K562 (cell line): ENCODE results near the gene ANO9. TPM values are rescaled to one million over a fixed set of nuclear protein-coding genes. Genes with fewer than 3 reads are reported as not detected.

Source experiments
- ATAC-seq: fragments of 200-7000 bp; cut with Tn5 transposase; 3 replicates; pipeline ENCODE4 v1.9.1; 2020; ENCODE audit warnings: moderate library complexity
- BruUV-seq: library from RNA; stranded (reverse); fragments of 400-500 nt; replicated peaks from 2 replicates; lab custom pipeline; 2021; lab: Mats Ljungman, UMichigan
- CTCF ChIA-PET: fragments of 300-600 bp; formaldehyde crosslinking; extraction: SDS; loops from one replicate; lab custom pipeline; 2021; ENCODE audit warnings: low intra/inter-chr PET ratio; lab: Yijun Ruan, JAX
- POLR2A ChIA-PET: fragments of 300-600, 350-650 bp; sonication (Branson Sonifier 250); formaldehyde crosslinking; extraction: SDS; loops from one replicate; lab custom pipeline; 2021; ENCODE audit warnings: antibody characterized with exemption, inconsistent platforms; lab: Yijun Ruan, JAX
- DNase-seq, 4 experiments: peaks; one replicate each; pipeline versions ENCODE4 v3.0.0 to v3.0.0-alpha.2; 2011 to 2018; ENCODE audit warnings: low spot score in 3 of 4, mixed read lengths in 3 of 4; ENCODE audit errors: extremely low read depth in 1 of 4
- FAIRE-seq: peaks from 2 replicates; lab custom pipeline; 2011; peaks lifted over from hg19 to GRCh38; lab: Jason Lieb, UNC
- H2AFZ ChIP-seq: 2 replicates; pipeline ENCODE4 v1.6.0; 2011; ENCODE audit warnings: low read depth, low read length, control low read depth, inconsistent platforms
- H3K27ac ChIP-seq: fragments of 200-600 bp; 3 replicates; pipeline ENCODE4 v1.8.0; 2011; ENCODE audit warnings: low read depth, mild to moderate bottlenecking, control low read depth, inconsistent platforms, low read length, moderate library complexity, mixed read lengths; ENCODE audit errors: extremely low read depth
- H3K27me3 ChIP-seq, 2 experiments: fragments of 300-600 bp in 1 of 2; 2 replicates in 1 of 2; 3 replicates in 1 of 2; pipeline versions ENCODE4 v1.6.0 to v1.8.0; 2011; ENCODE audit warnings: inconsistent platforms in 2 of 2, low read length in 2 of 2, mild to moderate bottlenecking in 1 of 2, mixed read lengths in 1 of 2, moderate library complexity in 1 of 2; ENCODE audit not compliant: control insufficient read depth in 2 of 2, insufficient read depth in 2 of 2
- H3K36me3 ChIP-seq: fragments of 300-600 bp; 3 replicates; pipeline ENCODE4 v1.8.0; 2011; ENCODE audit warnings: mild to moderate bottlenecking, low read length, inconsistent platforms; ENCODE audit not compliant: control insufficient read depth, insufficient read depth
- H3K4me1 ChIP-seq, 2 experiments: fragments of 200-600 bp in 1 of 2; replicated peaks in 1 of 2; 2 replicates in 1 of 2; 3 replicates in 1 of 2; pipeline versions ENCODE4 v1.5.1 to v1.8.0; 2011; ENCODE audit warnings: inconsistent platforms in 2 of 2, low read length in 2 of 2, mild to moderate bottlenecking in 1 of 2, mixed read lengths in 1 of 2, moderate library complexity in 1 of 2; ENCODE audit not compliant: control insufficient read depth in 2 of 2, insufficient read depth in 2 of 2
- H3K4me2 ChIP-seq: 2 replicates; pipeline ENCODE4 v1.6.1; 2011; ENCODE audit warnings: low read length, control low read depth, inconsistent platforms, mixed read lengths; ENCODE audit not compliant: insufficient read depth
- H3K4me3 ChIP-seq: fragments of 200-600 bp; sonication (generic), shearing (Covaris generic); 2 replicates; pipeline ENCODE4 v1.5.1; 2016; ENCODE audit warnings: control low read depth, inconsistent platforms
- H3K79me2 ChIP-seq: fragments of 200-600 bp; 3 replicates; pipeline ENCODE4 v1.8.0; 2011; ENCODE audit warnings: low read length, inconsistent platforms; ENCODE audit not compliant: control insufficient read depth, insufficient read depth
- H3K9ac ChIP-seq, 2 experiments: 2 replicates each; pipeline versions ENCODE4 v1.6.0 to v1.6.1; 2011; ENCODE audit warnings: low read depth in 2 of 2, low read length in 2 of 2, control low read depth in 1 of 2, inconsistent platforms in 1 of 2, mild to moderate bottlenecking in 1 of 2, mixed read lengths in 1 of 2; ENCODE audit not compliant: insufficient read depth in 1 of 2
- H3K9me1 ChIP-seq: one replicate; pipeline ENCODE4 v1.6.0; 2011; ENCODE audit warnings: inconsistent platforms, mild to moderate bottlenecking, low read length, moderate library complexity; ENCODE audit not compliant: control insufficient read depth, insufficient read depth
- H3K9me3 ChIP-seq: replicated peaks from 2 replicates; pipeline ENCODE4 v1.5.1; 2011; ENCODE audit warnings: low read depth, low read length, inconsistent platforms; ENCODE audit not compliant: control insufficient read depth, insufficient read depth
- H4K20me1 ChIP-seq: replicated peaks from 2 replicates; pipeline ENCODE4 v1.6.1; 2011; ENCODE audit warnings: low read length, inconsistent platforms, mixed read lengths; ENCODE audit not compliant: control insufficient read depth, insufficient read depth
- FIP1L1 ChIP-seq: fragments of 200-400 bp; formaldehyde crosslinking; IDR thresholded peaks from 2 replicates; pipeline ENCODE4 v1.6.1; 2018; ENCODE audit warnings: mild to moderate bottlenecking, low read depth, low read length; ENCODE audit not compliant: poor library complexity, severe bottlenecking
- MTF1 ChIP-seq: fragments of 250-450 bp; sonication (Bioruptor Pico); IDR thresholded peaks from 2 replicates; pipeline ENCODE4 v1.9.0; 2021; ENCODE audit warnings: moderate library complexity, mild to moderate bottlenecking, inconsistent platforms, borderline replicate concordance
- NBN ChIP-seq: fragments of 450-650 bp; IDR thresholded peaks from 2 replicates; pipeline ENCODE4 v1.6.1; 2016; ENCODE audit warnings: low read depth, mild to moderate bottlenecking
- PCBP1 ChIP-seq: fragments of 200-400 bp; formaldehyde crosslinking; IDR thresholded peaks from 2 replicates; pipeline ENCODE4 v1.6.1; 2018; ENCODE audit warnings: mild to moderate bottlenecking, low read depth, low read length; ENCODE audit not compliant: poor library complexity, severe bottlenecking
- WGBS: fragments of 100-300 bp; shearing (Covaris generic); methylation state at CpG from one replicate; pipeline ENCODE4 v1.1.6; 2016; ENCODE audit warnings: low coverage, mixed read lengths; ENCODE audit not compliant: insufficient coverage; ENCODE audit errors: missing lambda C conversion rate; 5-methylcytosine and 5-hydroxymethylcytosine counted together
- in situ Hi-C: fragments of 300-500 bp; cut with MboI; formaldehyde crosslinking; loops from 4 replicates; pipeline ENCODE4 v1.15.0; 2018; ENCODE audit warnings: inconsistent platforms, mixed read lengths
- intact Hi-C: fragments of 100-400 bp; cut with micrococcal nuclease; formaldehyde crosslinking; loops from 2 replicates; pipeline ENCODE4 v1.14.2; 2022
- polyA plus RNA-seq, 8 experiments: library from polyadenylated mRNA; depleted of rRNA in 4 of 8; stranded (reverse) in 5 of 8; unstranded in 3 of 8; fragments of >200 nt; fragmentation: Nextera tagmentation in 2 of 8; fragmentation: Illumina TruSeq in 1 of 8; extraction: Ambion mirVana in 2 of 8; extraction: Trizol in 1 of 8; gene quantifications; 2 replicates each; pipeline versions ENCODE4 v1.2.1 to v1.2.3, GENCODE V29; 2011 to 2014; ENCODE audit warnings: inconsistent platforms in 1 of 8, missing spikeins in 1 of 8
- total RNA-seq, 7 experiments: library from RNA; depleted of rRNA in 6 of 7; stranded (reverse); fragments of >200 nt in 6 of 7; fragmentation: Illumina TruSeq in 2 of 7; extraction: Trizol in 2 of 7; gene quantifications; 2 replicates each; pipeline versions ENCODE4 v1.2.1 to v1.2.3, GENCODE V29; 2011 to 2021; ENCODE audit warnings: low replicate concordance in 1 of 7
- TF ChIP-seq, protein P1 (sequence below): sonication (generic); formaldehyde crosslinking; IDR thresholded peaks from 2 replicates; pipeline ENCODE4 v1.8.1; 2023; ENCODE audit warnings: mild to moderate bottlenecking, missing genetic modification reagents
- TF ChIP-seq, protein P2 (sequence below): fragments of 450-650 bp; IDR thresholded peaks from 2 replicates; pipeline ENCODE4 v1.6.1; 2016; ENCODE audit warnings: mild to moderate bottlenecking

Gene ANO9
- total and polyA plus RNA-seq, 9 of the 15 experiments (the other 6 are each of a cell fraction or from before 2014, with no cell fraction given): 0.20 to 14.5 (median 4.5) TPM

DNA sequence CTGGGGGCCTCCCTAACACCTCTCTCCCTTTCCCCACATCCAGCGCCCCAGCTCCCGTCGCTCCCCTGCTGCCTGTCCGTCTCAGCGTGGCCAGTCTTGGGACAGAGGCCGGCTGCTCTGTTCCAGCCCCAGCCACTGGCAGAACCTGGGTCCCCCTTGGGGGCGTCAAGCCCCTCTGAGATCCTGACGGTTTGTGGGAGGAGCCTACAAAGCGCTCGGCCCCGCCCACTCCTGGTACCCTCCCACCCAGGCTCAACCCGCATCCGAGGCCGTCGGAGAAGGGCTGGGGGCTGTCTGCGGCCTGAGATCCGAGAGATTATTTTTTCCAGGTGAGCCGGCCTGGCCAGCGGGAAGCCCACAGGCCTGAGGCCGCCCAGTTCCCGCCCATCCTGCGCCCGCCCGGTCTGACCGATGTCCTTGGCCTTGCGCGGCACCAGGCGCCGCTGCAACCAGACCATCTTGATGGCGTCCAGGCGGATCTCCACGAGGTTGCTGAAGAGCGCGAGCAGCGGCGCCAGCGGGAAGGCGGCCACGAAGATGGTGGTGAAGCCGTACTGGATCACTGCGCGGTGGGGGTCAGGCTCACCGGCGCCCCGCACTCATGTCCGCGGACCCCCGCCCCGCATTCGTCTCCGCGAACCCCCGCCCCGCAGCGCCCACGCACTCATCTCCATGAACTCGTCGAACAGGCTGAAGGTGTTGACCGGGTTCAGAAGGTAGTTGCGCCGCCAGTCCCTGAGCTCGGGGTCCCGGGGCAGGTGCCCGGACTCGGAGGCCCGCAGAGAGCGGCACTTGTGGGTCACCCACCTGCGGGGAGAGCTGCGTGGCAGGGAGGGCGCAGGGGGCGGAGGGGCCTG lies 21.5 kb downstream of the ANO9 start:
- no peaks in the 10 kb centered on the region for H4K20me1 ChIP-seq
- no peak overlapping the region for H3K27ac ChIP-seq
- CTCF ChIA-PET: no interaction called here
- ATAC-seq: no peak
- no TSS peak for BruUV-seq
- no peak overlapping the region for H2AFZ ChIP-seq
- H3K9me3 ChIP-seq: 0 out of 2 replicates have a peak, but pooled peaks cover 2% of the 10 kb centered on the region
- TF ChIP-seq, protein P1, sequence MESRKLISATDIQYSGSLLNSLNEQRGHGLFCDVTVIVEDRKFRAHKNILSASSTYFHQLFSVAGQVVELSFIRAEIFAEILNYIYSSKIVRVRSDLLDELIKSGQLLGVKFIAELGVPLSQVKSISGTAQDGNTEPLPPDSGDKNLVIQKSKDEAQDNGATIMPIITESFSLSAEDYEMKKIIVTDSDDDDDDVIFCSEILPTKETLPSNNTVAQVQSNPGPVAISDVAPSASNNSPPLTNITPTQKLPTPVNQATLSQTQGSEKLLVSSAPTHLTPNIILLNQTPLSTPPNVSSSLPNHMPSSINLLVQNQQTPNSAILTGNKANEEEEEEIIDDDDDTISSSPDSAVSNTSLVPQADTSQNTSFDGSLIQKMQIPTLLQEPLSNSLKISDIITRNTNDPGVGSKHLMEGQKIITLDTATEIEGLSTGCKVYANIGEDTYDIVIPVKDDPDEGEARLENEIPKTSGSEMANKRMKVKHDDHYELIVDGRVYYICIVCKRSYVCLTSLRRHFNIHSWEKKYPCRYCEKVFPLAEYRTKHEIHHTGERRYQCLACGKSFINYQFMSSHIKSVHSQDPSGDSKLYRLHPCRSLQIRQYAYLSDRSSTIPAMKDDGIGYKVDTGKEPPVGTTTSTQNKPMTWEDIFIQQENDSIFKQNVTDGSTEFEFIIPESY (CRISPR knock-in tag): peak; percentile 82
- TF ChIP-seq FIP1L1 (peak; percentile 29), PCBP1 (peak; percentile 31), NBN (no peak), MTF1 (CRISPR knock-in tag) (no peak)
- TF ChIP-seq, protein P2, sequence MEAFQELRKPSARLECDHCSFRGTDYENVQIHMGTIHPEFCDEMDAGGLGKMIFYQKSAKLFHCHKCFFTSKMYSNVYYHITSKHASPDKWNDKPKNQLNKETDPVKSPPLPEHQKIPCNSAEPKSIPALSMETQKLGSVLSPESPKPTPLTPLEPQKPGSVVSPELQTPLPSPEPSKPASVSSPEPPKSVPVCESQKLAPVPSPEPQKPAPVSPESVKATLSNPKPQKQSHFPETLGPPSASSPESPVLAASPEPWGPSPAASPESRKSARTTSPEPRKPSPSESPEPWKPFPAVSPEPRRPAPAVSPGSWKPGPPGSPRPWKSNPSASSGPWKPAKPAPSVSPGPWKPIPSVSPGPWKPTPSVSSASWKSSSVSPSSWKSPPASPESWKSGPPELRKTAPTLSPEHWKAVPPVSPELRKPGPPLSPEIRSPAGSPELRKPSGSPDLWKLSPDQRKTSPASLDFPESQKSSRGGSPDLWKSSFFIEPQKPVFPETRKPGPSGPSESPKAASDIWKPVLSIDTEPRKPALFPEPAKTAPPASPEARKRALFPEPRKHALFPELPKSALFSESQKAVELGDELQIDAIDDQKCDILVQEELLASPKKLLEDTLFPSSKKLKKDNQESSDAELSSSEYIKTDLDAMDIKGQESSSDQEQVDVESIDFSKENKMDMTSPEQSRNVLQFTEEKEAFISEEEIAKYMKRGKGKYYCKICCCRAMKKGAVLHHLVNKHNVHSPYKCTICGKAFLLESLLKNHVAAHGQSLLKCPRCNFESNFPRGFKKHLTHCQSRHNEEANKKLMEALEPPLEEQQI: no peak
- in situ Hi-C loops (no loop called here), intact Hi-C loops (no loop called here)
- no peak overlapping the region for H3K4me3 ChIP-seq
- H3K4me1 ChIP-seq: peaks cover 7 to 57% of the 10 kb centered on the region in 2 experiments
- 82% methylated on average over 38 of the region's 71 CpGs for WGBS
- H3K36me3 ChIP-seq: no peaks in the 10 kb centered on the region
- no peak for FAIRE-seq
- H3K79me2 ChIP-seq: no peaks in the 10 kb centered on the region
- POLR2A ChIA-PET: no interaction called here
- H3K27me3 ChIP-seq: no peaks in the 10 kb centered on the region
- DNase-seq: no peak
- H3K9ac ChIP-seq: no peak overlapping the region
- no peaks in the 10 kb centered on the region for H3K9me1 ChIP-seq
- no peak overlapping the region for H3K4me2 ChIP-seq
